Fibroblast of the aortic adventitia (primary cell): Measurements from ENCODE around the gene RAB4A. TPM values are rescaled to one million over a fixed set of nuclear protein-coding genes. Genes with fewer than 3 reads are reported as not detected.

ENCODE experiments used
- DNase-seq: peaks from one replicate; pipeline ENCODE4 v3.0.0-alpha.2; 2010; ENCODE audit warnings: low read depth
- H3K4me3 ChIP-seq: 2 replicates; pipeline ENCODE4 v1.5.1; 2011; ENCODE audit warnings: low read depth, mild to moderate bottlenecking, control low read depth, low read length, moderate library complexity
- CTCF ChIP-seq: IDR thresholded peaks from 2 replicates; pipeline ENCODE4 v1.5.1; 2011; ENCODE audit warnings: mild to moderate bottlenecking, low read length, control low read depth, inconsistent platforms; ENCODE audit not compliant: insufficient read depth
- total RNA-seq: library from RNA; depleted of rRNA; stranded (reverse); fragments of >200 nt; gene quantifications from 2 replicates; pipeline ENCODE4 v1.2.3, GENCODE V29; 2012; ENCODE audit warnings: low replicate concordance

The RAB4A gene
- total RNA-seq, 1 donor, result 30.8 TPM

DNA sequence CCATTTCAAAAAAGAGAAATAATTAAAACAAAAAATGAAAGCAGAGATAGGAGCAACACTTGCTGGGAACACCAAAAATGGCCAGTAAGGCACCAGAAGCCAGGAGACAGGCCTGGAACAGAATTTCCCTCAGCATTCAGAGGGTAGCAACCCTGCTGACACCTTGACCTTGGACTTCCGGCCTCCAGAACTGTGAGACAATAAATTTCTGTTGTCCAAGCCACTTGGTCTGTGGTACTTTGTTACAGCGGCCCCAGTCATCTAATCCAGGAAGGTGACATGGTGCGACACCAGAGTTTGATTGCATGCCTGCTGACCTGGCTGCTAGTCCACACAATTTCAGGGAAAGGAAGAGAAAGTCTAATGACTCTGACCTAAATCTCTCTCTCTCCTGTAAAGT, 10.6 kb upstream of the RAB4A start:
- no peak for DNase-seq
- H3K4me3 ChIP-seq, result no peak overlapping the region
- no peak for TF ChIP-seq CTCF

- no peak overlapping the region for H3K4me3 ChIP-seq
- no peak for TF ChIP-seq CTCF
- DNase-seq, result no peak
These were observed 8.7 kb upstream of the RAB4A start for GRCh38 chr1:229262239-229262638.

DNA sequence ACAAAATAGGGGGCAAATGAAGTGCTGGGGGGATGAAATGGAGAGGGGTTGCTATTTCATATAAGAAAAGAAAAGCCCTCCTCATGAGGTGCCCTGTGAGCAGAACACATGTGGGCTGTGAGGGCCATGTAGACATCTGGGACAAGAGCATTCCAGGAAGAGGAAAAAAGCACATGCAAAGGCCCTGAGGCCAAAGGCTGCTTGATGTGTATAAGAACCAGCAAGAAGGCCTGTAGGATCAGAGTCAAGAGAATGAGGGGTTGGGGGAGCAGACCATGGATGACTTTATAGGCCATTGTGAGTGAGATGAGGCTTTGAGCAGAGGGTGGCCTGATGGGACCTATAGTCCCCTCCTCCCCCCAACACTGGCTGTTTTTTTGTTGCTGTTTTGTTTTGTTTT, 7.7 kb upstream of the RAB4A start:
- TF ChIP-seq CTCF, result no peak
- no peak for DNase-seq
- no peak overlapping the region for H3K4me3 ChIP-seq

- no peak for TF ChIP-seq CTCF
- DNase-seq, result no peak
These were observed 6.8 kb upstream of the RAB4A start for GRCh38 chr1:229264068-229264467.

GRCh38 chr1:229264487-229264886, 6.4 kb upstream of the RAB4A start:
- no peak for DNase-seq
- H3K4me3 ChIP-seq, result no peak overlapping the region
- no peak for TF ChIP-seq CTCF

More at GRCh38 chr1:229264068-229264467, 6.8 kb upstream of the RAB4A start:
- no peak overlapping the region for H3K4me3 ChIP-seq

GRCh38 chr1:229266274-229266673, 4.6 kb upstream of the RAB4A start:
- TF ChIP-seq CTCF, result no peak
- DNase-seq, result no peak
- H3K4me3 ChIP-seq, result no peak overlapping the region

- H3K4me3 ChIP-seq, result no peak overlapping the region
- no peak for TF ChIP-seq CTCF
- no peak for DNase-seq
These were observed 3.9 kb upstream of the RAB4A start for GRCh38 chr1:229266832-229267500.
